Spinal cord (tissue), 4 donors: ENCODE results near the gene PRKAB2. TPM values are rescaled to one million over a fixed set of nuclear protein-coding genes. Genes with fewer than 3 reads are reported as not detected.

Experiments used
- polyA plus RNA-seq, 2 donors: library from polyadenylated mRNA; unstranded; fragments of 120-200 nt; gene quantifications; one replicate each; pipeline ENCODE4 v1.2.1, GENCODE V29; 2013; ENCODE audit not compliant: insufficient read length in 2 of 2
- total RNA-seq, 2 donors: library from RNA; depleted of rRNA in 1 of 2; stranded (reverse); fragments of 120-200 nt in 1 of 2; fragments of >200 nt in 1 of 2; gene quantifications; one replicate each; pipeline versions ENCODE4 v1.2.3 to v1.2.4, GENCODE V29; 2013 to 2014

The PRKAB2 gene
- total and polyA plus RNA-seq, 4 donors = 22.8 to 33.9 (median 31.6) TPM

Other genes with a start within 250 kb of the PRKAB2 start
- gene NBPF12, start 234.1 kb downstream of the PRKAB2 start, total RNA-seq = 10 to 100 TPM; 12.0 to 21.9 TPM
- gene NBPF12, start 234.1 kb downstream of the PRKAB2 start, polyA plus RNA-seq = 10 to 100 TPM; 21.3 to 23.5 TPM
- gene FMO5, start 52.9 kb upstream of the PRKAB2 start, total RNA-seq = 1 to 10 TPM; 2.5 to 3.1 TPM
- 1 to 10 TPM; 4.7 to 5.0 TPM for gene FMO5, start 52.9 kb upstream of the PRKAB2 start, polyA plus RNA-seq
- gene CHD1L, start 70.2 kb upstream of the PRKAB2 start, total RNA-seq = 10 to 100 TPM; 35.5 to 40.0 TPM
- gene CHD1L, start 70.2 kb upstream of the PRKAB2 start, polyA plus RNA-seq = 10 to 100 TPM; 31.9 to 41.9 TPM